ENCODE data around the gene TCAIM. TPM values are rescaled to one million over a fixed set of nuclear protein-coding genes. Genes with fewer than 3 reads are reported as not detected.

The TCAIM gene
- polyA plus RNA-seq (2013, experiment 1 of 2) = 16.4 TPM
- 18.8 TPM for polyA plus RNA-seq (2013, experiment 2 of 2)

- WGBS = under 1% methylated on average over 77 of the region's 77 CpGs
Measured at GRCh38 chr3:44338010-44338827, at the start of gene TCAIM. Gene TCAIM, plus strand, starts transcription at chr3:44338766. Its CDS starts 16,017 bp downstream, at chr3:44354783.

GRCh38 chr3:44289882-44290462, 48.6 kb upstream of the TCAIM start:
- 86% methylated on average over 3 of the region's 3 CpGs for WGBS
- no peak overlapping the region for H3K9ac ChIP-seq (ENCODE audit: low read depth, low read length)
- H3K36me3 ChIP-seq (ENCODE audit: insufficient read depth, low read length) = no peaks in the 10 kb centered on the region
- no peaks in the 10 kb centered on the region for H3K27me3 ChIP-seq (ENCODE audit: insufficient read depth, low read length)
- H3K4me1 ChIP-seq (ENCODE audit: insufficient read depth, low read length) = no peaks in the 10 kb centered on the region; the same call in 1 of the 2 replicates
- no peak overlapping the region for H3K27ac ChIP-seq (ENCODE audit: low read depth, low read length)
- H3K4me3 ChIP-seq (ENCODE audit: low read length) = no peak overlapping the region
- H3K9me3 ChIP-seq (ENCODE audit: insufficient read depth, low read depth, low read length) = no peaks in the 10 kb centered on the region

More at GRCh38 chr3:44338010-44338827, at the start of gene TCAIM:
- Histone ChIP-seq H3K36me3 (ENCODE audit: insufficient read depth, low read length) (no peaks in the 10 kb centered on the region), H3K27me3 (ENCODE audit: insufficient read depth, low read length) (no peaks in the 10 kb centered on the region), H3K9ac (ENCODE audit: low read depth, low read length) (peak within 1 kb of the TSS; percentile 95), H3K4me1 (ENCODE audit: insufficient read depth, low read length) (peaks cover 18% of the 10 kb centered on the region), H3K27ac (ENCODE audit: low read depth, low read length) (peak within 1 kb of the TSS; percentile 96), H3K4me3 (ENCODE audit: low read length) (peak within 1 kb of the TSS; percentile 90), H3K9me3 (ENCODE audit: insufficient read depth, low read depth, low read length) (no peaks in the 10 kb centered on the region)

GRCh38 chr3:44292276-44292675, 46.3 kb upstream of the TCAIM start:
- no peak overlapping the region for H3K4me3 ChIP-seq (ENCODE audit: low read length)
- H3K9me3 ChIP-seq (ENCODE audit: insufficient read depth, low read depth, low read length) = no peaks in the 10 kb centered on the region
- H3K9ac ChIP-seq (ENCODE audit: low read depth, low read length) = no peak overlapping the region
- no peak overlapping the region for H3K27ac ChIP-seq (ENCODE audit: low read depth, low read length)
- no peaks in the 10 kb centered on the region for H3K36me3 ChIP-seq (ENCODE audit: insufficient read depth, low read length)
- H3K4me1 ChIP-seq (ENCODE audit: insufficient read depth, low read length) = no peaks in the 10 kb centered on the region; the same call in 1 of the 2 replicates
- no peaks in the 10 kb centered on the region for H3K27me3 ChIP-seq (ENCODE audit: insufficient read depth, low read length)
- WGBS = 93% methylated on average over 2 of the region's 2 CpGs

- H3K27me3 ChIP-seq (ENCODE audit: insufficient read depth, low read length) = no peaks in the 10 kb centered on the region
- WGBS = no CpG with 5 or more reads among the region's 1 CpG
Measured at GRCh38 chr3:44292947-44293346, 45.6 kb upstream of the TCAIM start.

GRCh38 chr3:44297255-44297654, 41.3 kb upstream of the TCAIM start:
- Histone ChIP-seq H3K4me1 (ENCODE audit: insufficient read depth, low read length) (no peaks in the 10 kb centered on the region), H3K9ac (ENCODE audit: low read depth, low read length) (no peak overlapping the region), H3K27me3 (ENCODE audit: insufficient read depth, low read length) (no peaks in the 10 kb centered on the region), H3K4me3 (ENCODE audit: low read length) (no peak overlapping the region), H3K36me3 (ENCODE audit: insufficient read depth, low read length) (no peaks in the 10 kb centered on the region), H3K27ac (ENCODE audit: low read depth, low read length) (no peak overlapping the region), H3K9me3 (ENCODE audit: insufficient read depth, low read depth, low read length) (no peaks in the 10 kb centered on the region)

More at GRCh38 chr3:44292947-44293346, 45.6 kb upstream of the TCAIM start:
- Histone ChIP-seq H3K9ac (ENCODE audit: low read depth, low read length) (no peak overlapping the region), H3K4me1 (ENCODE audit: insufficient read depth, low read length) (no peaks in the 10 kb centered on the region; the same call in 1 of the 2 replicates), H3K27ac (ENCODE audit: low read depth, low read length) (no peak overlapping the region), H3K9me3 (ENCODE audit: insufficient read depth, low read depth, low read length) (no peaks in the 10 kb centered on the region), H3K36me3 (ENCODE audit: insufficient read depth, low read length) (no peaks in the 10 kb centered on the region), H3K4me3 (ENCODE audit: low read length) (no peak overlapping the region)

DNA sequence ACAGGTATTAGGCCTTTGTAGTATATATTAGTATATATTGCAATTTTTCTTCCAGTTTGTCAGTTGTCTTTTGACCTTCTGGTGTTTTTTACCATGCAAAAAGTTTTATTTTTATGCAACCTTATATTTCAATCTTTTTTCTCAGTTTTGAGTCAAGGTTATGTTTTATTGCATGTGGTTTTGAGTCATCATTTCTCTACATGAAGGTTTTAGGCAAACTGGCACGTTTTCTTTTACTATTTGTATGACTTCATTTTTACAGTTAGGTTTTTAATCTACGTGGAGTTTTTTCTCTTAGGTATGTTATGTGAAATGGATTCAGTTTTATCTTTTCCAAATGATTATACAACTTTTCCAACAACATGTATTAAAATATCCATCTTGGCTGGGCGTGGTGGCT, 36.8 kb upstream of the TCAIM start:
- no peak overlapping the region for H3K27ac ChIP-seq (ENCODE audit: low read depth, low read length)
- H3K4me3 ChIP-seq (ENCODE audit: low read length) = no peak overlapping the region
- no peaks in the 10 kb centered on the region for H3K4me1 ChIP-seq (ENCODE audit: insufficient read depth, low read length)
- H3K9ac ChIP-seq (ENCODE audit: low read depth, low read length) = no peak overlapping the region
- H3K27me3 ChIP-seq (ENCODE audit: insufficient read depth, low read length) = no peaks in the 10 kb centered on the region
- H3K36me3 ChIP-seq (ENCODE audit: insufficient read depth, low read length) = no peaks in the 10 kb centered on the region
- 95% methylated on average over 2 of the region's 3 CpGs for WGBS
- no peaks in the 10 kb centered on the region for H3K9me3 ChIP-seq (ENCODE audit: insufficient read depth, low read depth, low read length)

DNA sequence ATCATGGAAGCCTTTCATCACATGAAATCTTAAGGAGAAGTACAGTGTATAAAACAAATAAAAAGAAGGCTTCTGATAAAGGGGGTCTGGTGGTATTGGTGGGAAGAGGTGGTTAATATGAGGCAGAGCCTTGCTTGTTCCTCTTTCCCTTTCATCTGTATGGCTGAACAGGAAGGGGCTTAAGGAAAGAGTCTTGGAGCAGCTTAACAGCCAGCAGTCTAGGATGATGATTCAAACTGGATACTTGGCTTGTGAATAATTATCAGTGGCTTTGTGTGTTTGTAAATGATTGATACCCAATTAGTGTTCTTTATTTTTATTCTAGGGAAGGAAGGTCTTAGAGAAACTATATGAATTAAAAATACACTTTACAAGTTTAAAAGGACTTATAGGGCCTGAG, 29.1 kb upstream of the TCAIM start:
- Histone ChIP-seq H3K4me1 (ENCODE audit: insufficient read depth, low read length) (no peaks in the 10 kb centered on the region), H3K9ac (ENCODE audit: low read depth, low read length) (no peak overlapping the region), H3K36me3 (ENCODE audit: insufficient read depth, low read length) (no peaks in the 10 kb centered on the region), H3K27me3 (ENCODE audit: insufficient read depth, low read length) (no peaks in the 10 kb centered on the region), H3K9me3 (ENCODE audit: insufficient read depth, low read depth, low read length) (no peaks in the 10 kb centered on the region), H3K27ac (ENCODE audit: low read depth, low read length) (no peak overlapping the region), H3K4me3 (ENCODE audit: low read length) (no peak overlapping the region)

- Histone ChIP-seq H3K36me3 (ENCODE audit: insufficient read depth, low read length) (no peaks in the 10 kb centered on the region), H3K4me3 (ENCODE audit: low read length) (no peak overlapping the region), H3K9me3 (ENCODE audit: insufficient read depth, low read depth, low read length) (no peaks in the 10 kb centered on the region), H3K27ac (ENCODE audit: low read depth, low read length) (no peak overlapping the region), H3K4me1 (ENCODE audit: insufficient read depth, low read length) (no peaks in the 10 kb centered on the region), H3K27me3 (ENCODE audit: insufficient read depth, low read length) (no peaks in the 10 kb centered on the region), H3K9ac (ENCODE audit: low read depth, low read length) (no peak overlapping the region)
- 64% methylated on average over 8 of the region's 8 CpGs for WGBS
Measured at GRCh38 chr3:44318891-44319311, 19.7 kb upstream of the TCAIM start.

- Histone ChIP-seq H3K4me1 (ENCODE audit: insufficient read depth, low read length) (no peaks in the 10 kb centered on the region), H3K9me3 (ENCODE audit: insufficient read depth, low read depth, low read length) (no peaks in the 10 kb centered on the region), H3K9ac (ENCODE audit: low read depth, low read length) (no peak overlapping the region), H3K27ac (ENCODE audit: low read depth, low read length) (no peak overlapping the region), H3K27me3 (ENCODE audit: insufficient read depth, low read length) (no peaks in the 10 kb centered on the region), H3K4me3 (ENCODE audit: low read length) (no peak overlapping the region), H3K36me3 (ENCODE audit: insufficient read depth, low read length) (no peaks in the 10 kb centered on the region)
- 80% methylated on average over 3 of the region's 3 CpGs for WGBS
Measured at GRCh38 chr3:44321335-44321734, 17.2 kb upstream of the TCAIM start.

- Histone ChIP-seq H3K9ac (ENCODE audit: low read depth, low read length) (no peak overlapping the region), H3K27ac (ENCODE audit: low read depth, low read length) (no peak overlapping the region), H3K4me3 (ENCODE audit: low read length) (no peak overlapping the region), H3K4me1 (ENCODE audit: insufficient read depth, low read length) (no peaks in the 10 kb centered on the region), H3K36me3 (ENCODE audit: insufficient read depth, low read length) (no peaks in the 10 kb centered on the region), H3K27me3 (ENCODE audit: insufficient read depth, low read length) (no peaks in the 10 kb centered on the region), H3K9me3 (ENCODE audit: insufficient read depth, low read depth, low read length) (no peaks in the 10 kb centered on the region)
- WGBS = 40% methylated on average over 2 of the region's 4 CpGs
Measured at GRCh38 chr3:44323341-44323955, 15.1 kb upstream of the TCAIM start.

GRCh38 chr3:44324584-44324983, 14.0 kb upstream of the TCAIM start:
- no peaks in the 10 kb centered on the region for H3K36me3 ChIP-seq (ENCODE audit: insufficient read depth, low read length)
- no peaks in the 10 kb centered on the region for H3K27me3 ChIP-seq (ENCODE audit: insufficient read depth, low read length)
- no peak overlapping the region for H3K27ac ChIP-seq (ENCODE audit: low read depth, low read length)
- no peaks in the 10 kb centered on the region for H3K4me1 ChIP-seq (ENCODE audit: insufficient read depth, low read length)
- H3K9ac ChIP-seq (ENCODE audit: low read depth, low read length) = no peak overlapping the region
- no peak overlapping the region for H3K4me3 ChIP-seq (ENCODE audit: low read length)
- H3K9me3 ChIP-seq (ENCODE audit: insufficient read depth, low read depth, low read length) = no peaks in the 10 kb centered on the region
